Keratinocyte (primary cell): ENCODE data around the gene COG6. TPM values are rescaled to one million over a fixed set of nuclear protein-coding genes. Genes with fewer than 3 reads are reported as not detected.

Source experiments
- DNase-seq: peaks from one replicate; pipeline ENCODE4 v3.0.0-alpha.2; 2011; ENCODE audit warnings: low read depth, missing footprints, low spot score
- FAIRE-seq: peaks from 2 replicates; lab custom pipeline; 2011; peaks lifted over from hg19 to GRCh38; lab: Jason Lieb, UNC
- H2AFZ ChIP-seq: 2 replicates; pipeline ENCODE4 v1.6.0; 2012; ENCODE audit warnings: low read length, control low read depth, inconsistent platforms; ENCODE audit not compliant: control insufficient read depth
- H3K27ac ChIP-seq: 2 replicates; pipeline ENCODE4 v1.5.1; 2011; ENCODE audit warnings: low read length; ENCODE audit not compliant: control insufficient read depth, insufficient read depth
- H3K27me3 ChIP-seq: 3 replicates; pipeline ENCODE4 v1.6.0; 2011; ENCODE audit warnings: low read length; ENCODE audit not compliant: control insufficient read depth, insufficient read depth; ENCODE audit errors: extremely low read depth
- H3K36me3 ChIP-seq, 2 experiments: 2 replicates in 1 of 2; 3 replicates in 1 of 2; pipeline ENCODE4 v1.5.1; 2011; ENCODE audit warnings: low read length in 2 of 2, mild to moderate bottlenecking in 1 of 2; ENCODE audit not compliant: control insufficient read depth in 2 of 2, insufficient read depth in 2 of 2; ENCODE audit errors: extremely low read depth in 1 of 2
- H3K4me1 ChIP-seq: 3 replicates; pipeline ENCODE4 v1.5.1; 2011; ENCODE audit warnings: low read length; ENCODE audit not compliant: control insufficient read depth, insufficient read depth; ENCODE audit errors: extremely low read depth
- H3K4me2 ChIP-seq: 3 replicates; pipeline ENCODE4 v1.6.0; 2011; ENCODE audit warnings: low read depth, low read length; ENCODE audit not compliant: control insufficient read depth, insufficient read depth; ENCODE audit errors: extremely low read depth
- H3K4me3 ChIP-seq, 3 experiments: fragments of 200-600 bp in 1 of 3; sonication (generic) in 1 of 3; 2 replicates in 2 of 3; 3 replicates in 1 of 3; pipeline ENCODE4 v1.5.1; 2011 to 2016; ENCODE audit warnings: low read length in 3 of 3, mild to moderate bottlenecking in 3 of 3, control low read depth in 2 of 3, inconsistent platforms in 1 of 3, low read depth in 1 of 3, mixed read lengths in 1 of 3, mixed run types in 1 of 3, moderate library complexity in 1 of 3; ENCODE audit not compliant: control insufficient read depth in 2 of 3, insufficient read depth in 2 of 3; ENCODE audit errors: extremely low read depth in 1 of 3
- H3K79me2 ChIP-seq: 2 replicates; pipeline ENCODE4 v1.6.0; 2012; ENCODE audit warnings: low read length; ENCODE audit not compliant: control insufficient read depth, insufficient read depth
- H3K9ac ChIP-seq: 3 replicates; pipeline ENCODE4 v1.6.0; 2011; ENCODE audit warnings: low read length; ENCODE audit not compliant: control insufficient read depth, insufficient read depth; ENCODE audit errors: extremely low read depth
- H3K9me1 ChIP-seq: 3 replicates; pipeline ENCODE4 v1.6.0; 2011; ENCODE audit warnings: low read length; ENCODE audit not compliant: control insufficient read depth, insufficient read depth; ENCODE audit errors: extremely low read depth
- H3K9me3 ChIP-seq: 2 replicates; pipeline ENCODE4 v1.5.1; 2012; ENCODE audit warnings: low read depth, low read length; ENCODE audit not compliant: control insufficient read depth
- H4K20me1 ChIP-seq: 3 replicates; pipeline ENCODE4 v1.6.0; 2011; ENCODE audit warnings: low read length; ENCODE audit not compliant: control insufficient read depth, insufficient read depth; ENCODE audit errors: extremely low read depth
- CTCF ChIP-seq, 3 experiments: IDR thresholded peaks in 1 of 3; conservative IDR thresholded peaks in 1 of 3; optimal IDR thresholded peaks in 1 of 3; 2 replicates in 2 of 3; 3 replicates in 1 of 3; pipeline versions ENCODE3 to v1.5.1; 2011; ENCODE audit warnings: low read length in 3 of 3, mild to moderate bottlenecking in 3 of 3, moderate library complexity in 2 of 3, control low read depth in 1 of 3, inconsistent platforms in 1 of 3; ENCODE audit not compliant: insufficient read depth in 2 of 3; ENCODE audit errors: extremely low read depth in 1 of 3
- EZH2 ChIP-seq: IDR thresholded peaks from one replicate; pipeline ENCODE4 v1.6.1; 2012; ENCODE audit warnings: inconsistent platforms, mild to moderate bottlenecking, low read length, moderate library complexity
- dilution Hi-C: fragments of 300-500 bp; cut with MboI; formaldehyde crosslinking; loops from one replicate; pipeline ENCODE4 v1.7.0; 2020; ENCODE audit warnings: low sequenced_read_pairs; ENCODE audit not compliant: extremely low pct_ligation_motif_present
- polyA plus RNA-seq, 5 experiments: library from polyadenylated mRNA; depleted of rRNA in 3 of 5; stranded (reverse) in 3 of 5; stranded (forward) in 1 of 5; unstranded in 1 of 5; fragments of >200 nt; gene quantifications; 1 replicate in 1 of 5; 2 replicates in 3 of 5; 3 replicates in 1 of 5; pipeline versions ENCODE4 v1.2.1 to v1.2.3, GENCODE V29; 2011 to 2012; ENCODE audit warnings: missing spikeins in 2 of 5, low read depth in 1 of 5, low replicate concordance in 1 of 5

The COG6 gene
- polyA plus RNA-seq, 1 donor (not counting 4 experiments of a cell fraction or from before 2014, with no cell fraction given) = 25.5 TPM

- H2AFZ ChIP-seq = no peak overlapping the region
- H3K9me1 ChIP-seq = no peaks in the 10 kb centered on the region
- peaks cover 5 to 6% of the 10 kb centered on the region in 2 experiments for H3K36me3 ChIP-seq
- dilution Hi-C loops = no loop called here
- TF ChIP-seq CTCF (optimal IDR thresholded peaks at IDR 0.05 in 1 of 3, IDR thresholded peaks at IDR 0.05 in 1 of 3, conservative IDR thresholded peaks at IDR 0.05 in 1 of 3; ENCODE audit: extremely low read depth in 1 of 3, insufficient read depth in 2 of 3, low read length in 3 of 3) (no peak), EZH2 (no peak)
- no peak overlapping the region for H3K4me2 ChIP-seq
- H4K20me1 ChIP-seq = no peaks in the 10 kb centered on the region
- FAIRE-seq (no peak), DNase-seq (no peak)
- no peak overlapping the region for H3K9ac ChIP-seq
- H3K27ac ChIP-seq = no peak overlapping the region
- no peaks in the 10 kb centered on the region for H3K27me3 ChIP-seq
- no peaks in the 10 kb centered on the region for H3K79me2 ChIP-seq
- H3K4me1 ChIP-seq = no peaks in the 10 kb centered on the region
- H3K9me3 ChIP-seq = no peaks in the 10 kb centered on the region
- H3K4me3 ChIP-seq = no peak overlapping the region
Measured at GRCh38 chr13:39734952-39735351, 79.5 kb downstream of the COG6 start.

- H3K9ac ChIP-seq = no peak overlapping the region
- no peaks in the 10 kb centered on the region for H3K27me3 ChIP-seq
- DNase-seq (no peak), FAIRE-seq (no peak)
- dilution Hi-C loops = no loop called here
- H3K4me2 ChIP-seq = no peak overlapping the region
- no peak overlapping the region for H3K27ac ChIP-seq
- H2AFZ ChIP-seq = no peak overlapping the region
- no peak overlapping the region for H3K4me3 ChIP-seq
- H3K9me1 ChIP-seq = no peaks in the 10 kb centered on the region
- H3K36me3 ChIP-seq = peaks cover 5 to 6% of the 10 kb centered on the region in 2 experiments
- H4K20me1 ChIP-seq = no peaks in the 10 kb centered on the region
- no peaks in the 10 kb centered on the region for H3K9me3 ChIP-seq
- TF ChIP-seq EZH2 = no peak
- TF ChIP-seq CTCF (optimal IDR thresholded peaks at IDR 0.05 in 1 of 3, IDR thresholded peaks at IDR 0.05 in 1 of 3, conservative IDR thresholded peaks at IDR 0.05 in 1 of 3; ENCODE audit: extremely low read depth in 1 of 3, insufficient read depth in 2 of 3, low read length in 3 of 3) = no peak
- H3K4me1 ChIP-seq = no peaks in the 10 kb centered on the region
- H3K79me2 ChIP-seq = no peaks in the 10 kb centered on the region
Measured at GRCh38 chr13:39737047-39737446, 81.6 kb downstream of the COG6 start.
